Left hindlimb (tissue), 1 donor: Measurements from ENCODE around the gene PSMG2.
"Not testable (repeated sequence)": the region's sequence is repeated elsewhere in the genome, so short reads cannot be mapped to it uniquely, and the experiment has no call there.

ENCODE experiments used
- DNase-seq: peaks from one replicate; pipeline ENCODE4 v3.0.0-alpha.2; 2018

The PSMG2 gene

DNA sequence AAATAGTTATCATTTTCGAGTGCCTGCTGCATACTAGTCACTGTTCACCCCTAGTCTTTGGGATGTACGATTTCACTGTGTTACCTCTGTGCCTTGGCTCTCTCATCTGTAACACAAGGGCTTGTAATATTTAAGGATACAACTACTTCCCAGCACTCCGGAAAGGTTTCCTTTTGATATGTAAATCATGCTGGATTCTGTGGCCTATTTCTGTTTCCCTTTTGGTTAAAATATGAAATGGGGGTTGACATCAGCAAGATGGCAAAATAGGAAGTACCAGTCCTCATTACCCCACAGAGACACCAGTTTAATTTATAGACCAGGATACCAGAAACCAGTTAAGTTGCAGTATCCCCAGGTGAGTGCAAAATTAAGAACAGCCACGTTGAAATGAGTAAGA is 23.5 kb downstream of the PSMG2 start:
- no peak for DNase-seq

DNA sequence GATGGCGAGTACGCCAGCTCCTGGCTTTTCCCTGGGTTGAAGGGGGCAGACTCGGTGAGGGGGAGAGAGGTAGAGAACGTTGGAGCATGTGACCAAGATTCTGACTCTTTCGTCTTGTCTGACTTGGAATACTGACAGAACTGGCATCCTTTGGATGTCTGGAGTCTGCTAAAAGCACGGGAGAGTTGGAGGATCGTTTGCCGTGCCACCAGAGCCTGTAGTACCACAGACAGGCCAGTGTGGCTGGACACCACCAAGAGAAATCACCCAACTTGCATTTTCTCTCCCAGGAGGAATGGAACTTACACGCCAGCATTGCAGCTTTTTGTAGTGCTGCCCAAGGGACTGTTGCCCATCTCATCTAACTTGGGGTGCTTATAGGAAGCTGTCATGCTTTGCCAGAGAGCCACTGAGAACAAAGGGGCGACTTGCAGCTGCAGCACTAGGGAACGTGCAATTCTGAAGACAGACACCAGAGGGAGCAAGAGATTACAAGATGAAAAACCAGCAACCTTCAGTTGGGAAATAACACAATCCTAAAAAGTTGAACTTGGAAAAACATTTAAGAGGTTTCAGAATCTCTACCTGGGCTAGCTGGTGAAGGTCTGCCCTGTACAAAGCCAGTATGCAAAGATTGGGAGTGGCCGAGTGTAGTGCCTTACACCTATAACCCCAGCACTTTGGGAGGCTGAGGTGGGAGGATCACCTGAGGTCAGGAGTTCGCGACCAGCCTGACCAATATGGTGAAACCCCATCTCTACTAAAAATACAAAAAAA is 24.1 kb downstream of the PSMG2 start:
- DNase-seq: peak; percentile 53

DNA sequence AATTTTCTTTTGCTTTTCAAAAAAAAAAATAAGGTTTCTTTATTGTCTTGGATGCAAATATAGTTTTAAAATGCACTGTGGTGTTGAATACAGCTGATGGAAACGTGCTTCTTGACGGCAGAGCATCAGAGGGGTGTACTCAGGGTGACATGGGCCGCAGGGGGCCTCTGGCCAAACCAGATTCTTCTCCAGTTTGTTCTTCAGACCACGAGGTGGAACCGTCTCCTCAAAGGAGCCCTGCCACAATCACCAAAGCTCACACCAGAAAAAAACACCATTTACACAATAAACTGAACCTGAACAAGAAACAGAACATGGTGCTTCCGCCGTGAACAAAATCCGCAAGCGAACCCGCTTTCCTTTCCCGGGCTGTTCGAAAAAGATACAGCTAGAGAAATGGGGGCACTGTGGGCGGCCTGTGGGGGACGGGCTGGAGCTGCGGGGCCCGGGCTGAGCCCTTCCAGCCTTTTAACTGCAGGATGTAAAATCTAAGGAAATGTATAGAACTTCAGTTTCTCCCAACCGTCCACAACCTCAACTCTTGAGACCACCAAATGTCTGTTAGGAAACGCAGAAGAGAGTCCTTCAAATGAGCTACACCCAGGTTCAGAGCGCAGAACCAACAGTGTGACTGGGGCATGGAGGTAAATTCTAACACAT is 34.5 kb downstream of the PSMG2 start:
- DNase-seq: no peak

DNA sequence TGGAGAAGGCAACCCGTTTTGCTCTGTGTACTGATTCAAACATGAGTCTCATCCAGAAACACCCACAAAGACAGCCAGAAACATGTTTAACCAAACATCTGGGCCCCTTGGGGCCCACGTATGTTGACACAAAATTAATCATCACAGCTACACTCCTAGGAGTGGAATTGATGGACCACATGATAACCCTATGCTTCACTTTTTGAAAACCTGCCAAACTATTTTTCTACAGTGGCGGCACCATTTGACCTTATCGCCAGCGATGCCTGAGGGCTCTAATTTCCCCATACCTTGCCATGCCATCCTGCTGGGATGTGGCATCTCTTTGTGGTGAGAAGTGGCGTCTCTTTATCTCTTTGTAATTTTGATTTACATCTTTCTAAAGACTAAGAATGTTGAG is 38.5 kb downstream of the PSMG2 start:
- DNase-seq: no peak

DNA sequence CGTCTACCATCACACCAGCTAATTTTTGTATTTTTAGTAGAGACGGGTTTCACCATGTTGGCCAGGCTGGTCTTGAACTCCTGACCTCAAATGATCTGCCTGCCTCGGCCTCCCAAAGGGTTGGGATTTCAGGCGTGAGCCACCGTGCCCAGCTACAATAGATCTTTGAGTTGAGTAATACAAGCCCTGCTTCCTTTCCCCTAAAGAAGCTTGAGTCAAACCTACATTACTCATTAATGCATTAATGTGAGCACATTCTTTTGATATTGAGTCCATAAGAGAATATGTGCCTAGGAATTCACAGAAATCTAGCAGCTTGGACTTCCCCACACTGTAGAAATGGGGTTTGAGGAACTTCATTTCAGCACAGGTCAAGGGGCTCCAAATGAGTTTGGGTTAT is 39.6 kb downstream of the PSMG2 start:
- DNase-seq: no peak

DNA sequence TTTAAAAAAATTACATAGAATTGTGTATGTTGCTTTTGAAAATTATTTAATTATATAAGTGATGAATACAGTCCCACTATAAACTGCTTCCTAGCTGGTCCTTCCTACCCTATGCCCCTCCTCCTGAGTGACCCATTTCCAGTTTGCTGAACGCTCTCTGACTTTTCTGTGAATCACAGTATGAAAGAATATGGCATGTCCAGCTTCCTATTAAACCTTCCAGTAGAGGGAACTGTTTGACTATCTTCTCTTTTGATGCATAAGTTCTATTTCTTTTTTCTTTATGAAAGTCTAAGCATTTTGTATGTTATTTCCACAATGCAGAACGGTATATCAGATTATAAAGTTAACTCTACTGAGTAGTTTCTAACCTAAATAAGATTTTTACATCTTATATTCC is 41.3 kb downstream of the PSMG2 start:
- no peak for DNase-seq

DNA sequence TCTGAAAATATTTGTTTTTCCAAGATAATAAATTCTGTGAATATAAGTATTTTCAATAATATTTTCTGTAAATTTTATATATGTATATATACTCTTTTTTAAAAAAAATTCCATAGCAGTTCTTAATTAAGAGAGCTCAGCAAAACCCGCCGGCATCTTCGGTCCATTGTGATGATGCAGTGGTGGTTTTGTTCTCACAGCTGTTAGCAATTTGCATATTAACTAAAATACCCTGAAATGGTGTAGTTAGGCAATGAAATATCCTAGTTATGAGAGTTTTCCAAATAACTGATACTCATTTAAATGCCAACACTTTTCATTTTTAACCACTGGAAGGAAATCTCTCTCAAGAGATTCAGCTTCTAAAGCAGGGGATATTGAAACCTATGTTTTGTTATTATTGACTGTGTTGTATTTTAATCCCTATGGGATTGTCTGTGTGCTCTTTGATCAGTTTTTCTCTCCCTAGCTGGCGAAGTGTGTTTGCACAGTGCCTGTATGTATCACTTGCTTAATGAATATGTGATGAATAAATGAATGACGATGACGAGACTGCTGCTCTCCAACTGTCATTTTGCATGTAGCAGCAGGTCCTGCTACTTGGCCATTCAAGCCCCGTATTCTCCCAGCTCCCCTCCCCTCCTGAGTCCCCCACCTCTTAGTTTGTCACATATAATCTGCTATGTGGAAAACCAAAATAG is 42.4 kb downstream of the PSMG2 start:
- no peak for DNase-seq

DNA sequence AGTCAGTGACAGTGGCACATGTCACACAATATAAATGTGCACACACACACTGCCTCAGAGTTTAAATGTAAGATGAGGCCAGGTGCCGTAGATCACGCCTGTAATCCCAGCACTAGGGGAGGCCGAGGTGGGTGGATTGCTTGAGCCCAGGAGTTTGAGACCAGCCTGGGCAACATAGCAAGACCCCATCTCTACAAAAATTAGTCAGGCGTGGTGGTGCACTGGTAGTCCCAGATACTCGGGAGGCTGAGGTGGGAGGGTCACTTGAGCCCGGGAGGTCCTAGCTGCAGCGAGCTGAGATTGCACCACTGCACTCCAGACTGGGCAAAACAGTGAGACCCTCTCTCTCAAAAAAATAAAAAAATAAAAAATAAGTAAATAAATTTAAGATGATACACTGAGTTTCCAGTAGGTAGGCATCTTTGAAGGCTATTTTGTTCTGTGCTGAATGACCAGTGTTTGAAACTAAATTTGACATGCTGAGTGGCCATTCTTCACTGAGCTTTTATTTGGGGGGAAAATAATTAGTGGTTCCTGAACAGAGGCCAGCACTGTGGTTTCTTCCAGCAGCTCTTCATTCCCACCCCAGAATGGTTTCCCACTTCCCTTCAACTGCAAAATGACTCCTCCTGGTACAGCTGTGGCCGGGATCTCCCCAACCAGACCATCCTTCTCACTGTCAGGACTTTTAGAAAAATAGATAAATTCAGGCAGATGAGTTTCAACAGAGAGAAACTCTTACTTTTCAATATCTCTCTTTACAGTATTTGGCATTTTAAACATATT is 44.9 kb downstream of the PSMG2 start:
- DNase-seq: no peak

DNA sequence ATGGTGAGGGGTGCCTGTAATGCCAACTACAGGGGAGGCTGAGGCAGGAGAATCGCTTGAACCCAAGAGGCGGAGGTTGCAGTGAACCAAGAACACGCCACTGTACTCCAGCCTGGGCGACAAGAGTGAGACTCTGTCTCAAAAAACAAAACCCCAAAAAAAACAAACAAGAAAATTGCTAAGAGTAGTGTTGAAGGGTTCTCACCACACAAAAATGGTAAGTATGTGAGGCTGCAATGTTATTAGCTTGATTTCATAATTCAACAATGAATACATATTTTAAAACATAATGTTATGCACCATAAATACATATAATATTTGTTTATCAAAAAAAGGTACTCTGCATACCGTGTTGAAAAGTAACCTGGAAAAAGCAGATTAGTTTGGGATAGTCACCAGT is 45.8 kb downstream of the PSMG2 start:
- no peak for DNase-seq

DNA sequence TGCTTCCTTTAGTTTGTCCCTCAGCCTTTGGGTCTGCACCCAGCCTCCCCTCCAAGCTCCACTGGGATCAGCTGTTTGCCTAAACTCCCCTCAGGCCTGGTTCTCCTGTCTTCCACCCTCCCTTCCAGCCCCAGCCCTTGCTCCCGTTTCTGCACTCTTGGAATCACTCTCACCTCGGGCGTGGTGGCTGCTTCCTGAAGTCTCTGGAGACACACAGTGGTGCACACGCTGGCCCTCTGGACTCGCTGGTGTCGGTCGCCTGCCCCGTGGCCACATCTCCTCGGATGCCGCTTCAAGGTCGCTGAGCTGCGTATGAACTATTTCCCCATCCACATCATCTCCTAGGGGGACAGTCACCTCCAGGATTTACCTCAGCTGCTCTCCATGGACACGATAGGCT is 46.3 kb downstream of the PSMG2 start:
- no peak for DNase-seq

DNA sequence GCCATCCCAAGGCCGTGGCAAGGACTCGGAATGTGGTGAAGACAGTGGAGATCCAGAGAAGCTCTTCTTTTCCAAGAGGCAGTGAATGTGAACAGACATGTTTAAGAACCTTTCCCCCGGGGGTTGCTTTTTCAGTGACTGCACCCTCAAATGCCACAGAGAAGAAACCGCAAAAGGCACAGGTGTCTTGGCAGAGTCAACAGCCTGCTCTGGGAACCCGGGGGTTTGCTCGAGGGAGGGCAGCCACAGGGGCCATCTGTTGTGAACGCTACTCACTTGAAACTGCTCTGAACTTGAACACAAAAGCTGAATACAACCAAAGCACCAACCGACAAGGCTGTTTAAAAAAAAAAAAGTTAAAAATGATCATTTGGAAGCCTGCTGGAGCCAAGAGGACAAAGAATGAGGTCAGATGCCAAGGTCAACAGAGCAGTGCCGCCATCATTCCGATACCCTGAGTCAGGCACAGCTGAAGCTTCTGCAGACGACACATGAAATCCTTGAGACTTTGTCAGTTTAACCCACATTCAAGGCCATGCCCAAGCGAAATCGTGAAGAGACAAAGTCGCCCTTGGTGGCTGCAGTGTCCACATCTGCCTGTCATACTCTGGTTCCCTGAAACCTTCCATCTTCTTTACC is 47.4 kb downstream of the PSMG2 start:
- DNase-seq: no peak

DNA sequence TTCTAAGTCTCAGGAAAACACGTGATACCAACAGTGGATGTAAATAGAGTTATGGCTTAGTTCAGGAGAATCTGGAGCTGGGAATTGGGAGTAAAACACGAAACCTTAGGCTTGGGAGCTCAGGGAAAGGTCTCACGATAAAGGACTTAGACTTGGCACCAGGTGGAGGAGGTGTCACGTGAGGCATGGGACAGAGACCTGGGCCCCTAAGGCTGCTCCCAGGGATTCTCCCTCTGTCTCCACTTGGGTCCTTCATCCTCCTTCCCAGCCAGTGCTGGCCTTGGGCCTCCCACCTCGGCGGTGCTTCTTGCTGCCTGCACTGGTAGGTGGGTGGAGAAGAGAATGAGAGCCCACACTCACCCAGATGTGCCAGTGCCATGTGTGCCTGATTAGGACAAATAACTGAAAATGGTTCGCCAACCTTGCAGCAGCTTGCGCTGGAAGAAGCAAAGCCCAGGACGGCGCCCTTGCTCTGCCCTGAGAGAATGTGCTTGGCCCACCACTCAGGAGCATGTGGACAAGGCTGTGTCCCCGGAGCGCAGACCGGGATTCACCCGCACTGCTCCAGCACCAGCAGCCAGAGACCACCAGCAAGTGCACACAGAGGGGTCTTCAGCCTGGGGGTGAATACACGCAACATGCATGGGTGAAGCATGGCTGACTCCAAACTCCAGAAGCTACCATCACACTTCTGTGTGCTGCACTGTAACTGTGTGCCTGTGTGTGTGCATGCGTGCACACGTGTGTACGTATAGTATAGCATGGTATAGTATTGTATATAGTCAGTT is 48.1 kb downstream of the PSMG2 start:
- no peak for DNase-seq

DNA sequence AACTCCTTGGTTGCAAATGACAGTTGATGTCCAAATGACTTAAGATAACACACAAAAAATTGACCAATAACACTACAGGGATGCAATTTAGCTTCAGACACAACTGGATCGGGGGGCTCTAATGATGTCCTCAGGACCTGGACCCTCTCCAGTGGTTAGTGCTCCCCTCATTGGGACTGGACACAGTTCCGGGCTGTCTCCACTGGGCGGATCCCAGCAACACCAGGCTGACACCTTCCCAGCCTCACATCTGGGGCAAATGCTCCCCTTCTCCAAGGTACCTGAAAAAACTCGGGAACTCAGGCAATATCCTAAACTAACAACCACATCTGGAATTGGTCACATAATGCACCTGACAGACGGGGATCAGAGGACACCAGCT is 48.7 kb downstream of the PSMG2 start:
- no peak for DNase-seq

DNA sequence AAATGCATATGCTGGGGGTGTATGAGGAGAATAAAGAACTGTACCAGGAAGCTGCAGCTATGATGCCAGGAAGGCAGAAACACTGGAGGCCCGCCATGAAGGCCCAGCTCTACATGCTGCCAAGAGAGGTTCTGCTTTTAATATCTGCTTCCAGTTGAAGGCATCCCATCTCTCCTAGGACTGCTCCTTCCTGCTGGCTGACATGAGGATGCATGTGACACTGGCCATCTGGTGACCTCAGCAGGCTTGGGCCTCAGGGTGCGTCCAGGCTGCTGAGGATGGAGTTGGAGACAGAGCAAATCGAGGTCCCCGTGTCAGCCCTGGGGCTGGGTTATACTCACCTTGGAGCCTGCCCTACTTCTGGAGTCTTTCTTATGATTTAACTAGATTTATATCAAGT is 49.0 kb downstream of the PSMG2 start:
- no peak for DNase-seq

DNA sequence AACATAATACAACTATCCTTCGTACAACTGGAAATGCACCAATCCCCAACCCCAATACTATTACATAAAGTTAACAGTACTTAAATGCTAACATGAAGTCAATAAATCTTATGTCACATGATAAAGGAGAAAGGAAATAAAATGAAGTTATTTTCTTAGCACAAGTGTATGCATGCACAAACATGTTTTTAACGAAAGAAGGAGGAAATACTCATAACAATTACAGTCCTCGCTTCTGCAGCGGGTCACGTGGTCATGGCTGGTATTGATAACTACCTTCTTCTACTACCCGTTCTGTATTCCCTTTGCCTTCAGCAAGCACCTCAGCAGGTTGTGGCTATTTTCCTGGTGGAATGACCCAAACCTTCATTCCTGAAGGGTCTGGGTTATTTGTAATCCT is 51.7 kb downstream of the PSMG2 start:
- DNase-seq: no peak

DNA sequence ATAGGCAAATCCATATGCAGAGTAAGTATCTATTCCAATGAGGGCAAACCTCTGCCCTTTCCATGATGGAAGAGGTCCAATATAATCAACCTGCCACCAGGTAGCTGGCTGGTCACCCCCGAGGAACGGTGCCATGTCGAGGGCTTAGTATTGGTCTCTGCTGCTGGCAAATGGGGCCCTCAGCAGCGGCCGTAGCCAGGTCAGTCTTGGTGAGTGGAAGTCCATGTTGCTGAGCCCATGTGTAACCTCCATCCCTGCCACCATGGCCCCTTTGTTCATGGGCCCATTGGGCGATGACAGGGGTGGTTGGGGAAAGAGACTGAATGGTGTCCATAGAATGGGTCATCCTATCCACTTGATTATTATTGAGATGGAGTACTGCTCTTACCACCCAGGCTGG is 52.8 kb downstream of the PSMG2 start:
- DNase-seq: not testable (repeated sequence)

DNA sequence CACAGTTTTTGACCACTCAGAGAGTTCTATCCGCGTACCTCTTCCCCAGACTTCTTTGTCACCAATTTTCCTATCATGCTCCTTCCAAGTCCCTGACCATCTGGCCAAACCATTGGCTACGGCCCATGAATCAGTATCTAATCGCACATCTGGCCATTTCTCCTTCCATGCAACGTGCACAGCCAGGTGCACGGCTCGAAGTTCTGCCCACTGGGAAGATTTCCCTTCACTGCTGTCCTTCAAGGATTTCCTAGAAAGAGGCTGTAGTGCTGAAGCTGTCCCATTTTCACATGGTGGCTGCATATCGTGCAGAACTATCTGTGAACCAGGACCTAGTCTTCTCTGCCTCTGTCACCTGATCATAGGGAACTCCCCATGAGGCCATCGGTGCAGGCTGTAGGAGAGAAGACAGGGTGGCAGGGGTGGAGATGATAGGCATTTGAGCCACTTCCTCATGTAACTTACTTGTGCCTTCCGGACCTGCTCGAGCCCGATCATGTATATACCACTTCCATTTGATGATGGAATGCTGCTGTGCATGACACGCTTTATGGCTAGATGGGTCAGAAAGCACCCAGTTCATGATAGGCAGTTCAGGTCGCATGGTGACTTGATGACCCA is 53.9 kb downstream of the PSMG2 start:
- not testable (repeated sequence) for DNase-seq

DNA sequence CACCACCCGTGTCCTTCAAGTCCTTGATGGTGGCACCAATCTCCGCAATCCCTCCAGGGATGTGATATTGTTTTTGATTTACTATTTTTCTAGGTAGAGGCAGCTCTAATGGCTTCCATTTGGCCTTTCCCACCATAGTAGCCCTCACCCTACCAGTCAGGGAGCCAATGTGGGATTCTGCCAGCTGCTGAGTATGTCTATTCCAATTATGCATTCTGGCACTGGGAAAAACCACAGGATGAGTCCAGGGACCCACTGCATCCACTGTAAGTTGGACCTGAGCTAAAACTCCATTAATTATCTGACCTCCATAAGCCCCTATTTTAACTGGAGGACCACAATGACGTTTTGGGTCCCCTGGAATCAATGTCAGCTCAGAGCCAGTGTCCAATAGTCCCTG is 55.7 kb downstream of the PSMG2 start:
- not testable (repeated sequence) for DNase-seq

DNA sequence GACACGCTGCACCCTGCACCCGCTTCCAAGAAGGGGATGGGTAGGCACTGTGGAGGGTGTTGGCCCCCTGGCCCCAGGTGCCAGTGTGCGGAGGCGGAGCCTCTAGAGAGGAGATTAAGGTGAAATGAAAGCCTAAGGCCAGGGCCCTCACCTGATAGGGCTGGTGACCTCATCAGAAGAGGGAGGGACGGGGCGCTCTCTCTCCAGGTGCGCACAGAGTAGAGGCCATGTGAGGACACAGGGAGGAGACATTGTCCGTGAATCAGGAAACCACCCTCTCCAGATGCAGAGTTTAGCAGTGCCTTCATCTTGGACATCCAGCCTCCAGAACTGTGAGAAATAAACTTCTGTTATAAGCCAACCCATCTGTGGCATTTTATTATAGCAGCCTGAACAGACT is 62.3 kb downstream of the PSMG2 start:
- no peak for DNase-seq

DNA sequence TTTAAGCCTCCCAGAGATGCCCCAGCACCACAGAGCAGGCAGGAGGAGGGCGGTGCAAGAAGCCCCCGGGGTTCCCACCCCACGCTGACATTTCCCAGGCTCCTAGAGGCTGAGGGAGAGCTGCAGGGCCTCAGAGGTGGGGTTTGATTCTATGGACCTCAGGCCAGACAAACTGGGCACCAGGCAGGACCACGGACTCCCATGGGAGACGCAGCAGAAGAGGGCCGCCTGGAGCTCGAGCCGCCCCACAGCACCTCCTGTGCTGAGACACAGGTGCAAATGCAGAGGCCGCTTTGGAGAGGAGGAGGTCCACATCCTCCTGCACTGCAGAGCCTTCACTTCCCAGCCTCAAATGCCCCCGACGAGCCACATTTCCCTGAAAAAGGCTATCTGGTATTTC is 62.7 kb downstream of the PSMG2 start:
- no peak for DNase-seq

DNA sequence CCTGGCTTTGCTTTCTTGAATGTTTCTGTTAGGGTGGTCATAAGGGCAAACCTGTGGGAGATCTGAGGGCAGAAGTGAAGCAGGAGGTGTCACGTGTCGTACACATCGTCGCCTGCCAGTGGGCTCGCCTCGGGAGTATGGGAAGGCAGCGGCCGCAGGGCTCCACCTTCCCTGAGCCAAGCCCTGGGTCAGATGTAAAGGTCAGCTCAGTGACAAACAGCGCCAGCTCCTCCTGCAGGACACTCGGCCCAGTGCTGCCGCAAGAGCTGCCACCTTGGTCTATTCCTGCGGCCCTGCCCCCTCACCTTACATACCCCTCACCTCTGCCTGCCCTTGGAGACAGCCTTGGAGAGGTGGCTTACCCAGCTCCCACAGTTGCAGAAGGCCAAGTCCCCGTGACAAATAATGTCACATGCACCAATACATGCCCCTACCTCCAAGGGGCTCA is 64.2 kb downstream of the PSMG2 start:
- no peak for DNase-seq
